HL-60/S4 treated with retinoic acid at 250 ng/mL for 4 days and 3 days (cell line): ENCODE results near the gene TIAM2.
"Not testable (repeated sequence)": the region's sequence is repeated elsewhere in the genome, so short reads cannot be mapped to it uniquely, and the experiment has no call there.

Experiments
- in situ Hi-C: fragments of 300-500 bp; cut with MboI; formaldehyde crosslinking; loops from 2 replicates; pipeline ENCODE4 v1.7.0; 2022; ENCODE audit warnings: low sequenced_read_pairs

Gene TIAM2

GRCh38 chr6:154995254-154996015 is at the start of gene TIAM2:
Gene TIAM2 (plus strand): TSS chr6:154995315. CDS start chr6:155129224, 133,909 bp downstream.
- in situ Hi-C loops, result no loop called here

- in situ Hi-C loops, result no loop called here
These were observed 44.2 kb upstream of the TIAM2 start for GRCh38 chr6:154950979-154951344.

GRCh38 chr6:154951345-154952200 is 43.5 kb upstream of the TIAM2 start:
- in situ Hi-C loops, result no loop called here

GRCh38 chr6:154953644-154954043 is 41.5 kb upstream of the TIAM2 start:
- in situ Hi-C loops, result no loop called here

- in situ Hi-C loops, result no loop called here
These were observed 40.8 kb upstream of the TIAM2 start for GRCh38 chr6:154954347-154954746.

GRCh38 chr6:154956771-154957522 is 38.2 kb upstream of the TIAM2 start:
- in situ Hi-C loops, result no loop called here

GRCh38 chr6:154958469-154958868 is 36.6 kb upstream of the TIAM2 start:
- in situ Hi-C loops, result no loop called here

- in situ Hi-C loops, result no loop called here
These were observed 34.7 kb upstream of the TIAM2 start for GRCh38 chr6:154960299-154960843.

- in situ Hi-C loops, result no loop called here
These were observed 34.1 kb upstream of the TIAM2 start for GRCh38 chr6:154960854-154961530.

- in situ Hi-C loops, result no loop called here
These were observed 32.4 kb upstream of the TIAM2 start for GRCh38 chr6:154962753-154963152.

- in situ Hi-C loops, result not testable (repeated sequence)
These were observed 28.9 kb upstream of the TIAM2 start for GRCh38 chr6:154966065-154966770.

- in situ Hi-C loops, result no loop called here
These were observed 25.3 kb upstream of the TIAM2 start for GRCh38 chr6:154969796-154970195.

GRCh38 chr6:154974485-154975149 is 20.5 kb upstream of the TIAM2 start:
- in situ Hi-C loops, result no loop called here

GRCh38 chr6:154977588-154977987 is 17.5 kb upstream of the TIAM2 start:
- in situ Hi-C loops, result no loop called here

- in situ Hi-C loops, result no loop called here
These were observed 14.6 kb upstream of the TIAM2 start for GRCh38 chr6:154980273-154981078.

GRCh38 chr6:154981079-154981870 is 13.8 kb upstream of the TIAM2 start:
- in situ Hi-C loops, result no loop called here

GRCh38 chr6:154984146-154984545 is 11.0 kb upstream of the TIAM2 start:
- in situ Hi-C loops, result no loop called here

GRCh38 chr6:154986787-154987235 is 8.3 kb upstream of the TIAM2 start:
- in situ Hi-C loops, result no loop called here
